PC-9 (cell line): ENCODE results near the gene GIPC3. TPM values are rescaled to one million over a fixed set of nuclear protein-coding genes. Genes with fewer than 3 reads are reported as not detected.

Experiments
- Bru-seq: library from RNA; stranded (reverse); fragments of 400-500 nt; gene quantifications from one replicate; lab custom pipeline; 2021; lab: Mats Ljungman, UMichigan
- BruChase-seq, 2 experiments: library from RNA; stranded (reverse); fragments of 400-500 nt; gene quantifications; one replicate each; lab custom pipeline; 2021; lab: Mats Ljungman, UMichigan
- BruUV-seq: library from RNA; stranded (reverse); fragments of 400-500 nt; replicated peaks from 2 replicates; lab custom pipeline; 2021; lab: Mats Ljungman, UMichigan
- CTCF ChIA-PET: fragments of 300-600 bp; sonication (Branson Sonifier 250); formaldehyde crosslinking; loops from one replicate; lab custom pipeline; 2022; ENCODE audit warnings: antibody characterized with exemption; lab: Charles Lee
- POLR2A ChIA-PET: fragments of 300-600 bp; sonication (Branson Sonifier 250); formaldehyde crosslinking; loops from one replicate; lab custom pipeline; 2022; ENCODE audit warnings: antibody characterized with exemption; ENCODE audit not compliant: unreplicated experiment; lab: Charles Lee
- DNase-seq, 2 experiments: peaks; one replicate each; pipeline versions ENCODE4 v3.0.0 to v3.0.0-alpha.2; 2015 to 2022; ENCODE audit warnings: mixed read lengths in 1 of 2
- H2AFZ ChIP-seq: fragments of 200-600 bp; sonication (generic); 2 replicates; pipeline ENCODE4 v1.8.1; 2017; ENCODE audit warnings: antibody characterized with exemption
- H3F3A ChIP-seq: fragments of 200-600 bp; sonication (generic); 2 replicates; pipeline ENCODE4 v1.8.1; 2017; ENCODE audit warnings: antibody characterized with exemption, mild to moderate bottlenecking, low read depth; ENCODE audit not compliant: insufficient read depth
- H3K27ac ChIP-seq: fragments of 200-600 bp; sonication (generic); 2 replicates; pipeline ENCODE4 v1.6.1; 2016; ENCODE audit warnings: mixed run types
- H3K27me3 ChIP-seq: fragments of 200-600 bp; sonication (generic); 2 replicates; pipeline ENCODE4 v1.6.1; 2016; ENCODE audit warnings: low read depth, mixed run types; ENCODE audit not compliant: insufficient read depth
- H3K36me3 ChIP-seq: fragments of 200-600 bp; sonication (generic); 2 replicates; pipeline ENCODE4 v1.6.1; 2016; ENCODE audit warnings: low read depth, mixed run types
- H3K4me1 ChIP-seq: fragments of 200-600 bp; sonication (generic); replicated peaks from 2 replicates; pipeline ENCODE4 v1.6.1; 2016; ENCODE audit warnings: mixed run types; ENCODE audit not compliant: insufficient read depth
- H3K4me2 ChIP-seq: fragments of 200-600 bp; sonication (generic); 2 replicates; pipeline ENCODE4 v1.6.1; 2017; ENCODE audit warnings: mixed run types
- H3K4me3 ChIP-seq: fragments of 200-600 bp; sonication (generic); 2 replicates; pipeline ENCODE4 v1.6.1; 2016; ENCODE audit warnings: mixed run types
- H3K79me2 ChIP-seq: fragments of 200-600 bp; sonication (generic); 2 replicates; pipeline ENCODE4 v1.6.1; 2017; ENCODE audit warnings: low read depth, mixed run types
- H3K9me2 ChIP-seq: fragments of 200-600 bp; sonication (generic); 2 replicates; pipeline ENCODE4 v1.8.1; 2017; ENCODE audit warnings: mild to moderate bottlenecking; ENCODE audit not compliant: insufficient read depth
- H3K9me3 ChIP-seq: fragments of 200-600 bp; sonication (generic); 2 replicates; pipeline ENCODE4 v1.8.1; 2016; ENCODE audit warnings: low read depth; ENCODE audit not compliant: insufficient read depth
- H4K20me1 ChIP-seq: fragments of 200-600 bp; sonication (generic); 2 replicates; pipeline ENCODE4 v1.8.1; 2017; ENCODE audit not compliant: insufficient read depth
- EZH2 ChIP-seq: fragments of 200-600 bp; sonication (generic); IDR thresholded peaks from 2 replicates; pipeline ENCODE4 v1.8.0; 2017; ENCODE audit warnings: antibody characterized with exemption, low read depth
- intact Hi-C: fragments of 100-400 bp; cut with micrococcal nuclease; formaldehyde crosslinking; loops from one replicate; pipeline ENCODE4 v1.10.0; 2022; ENCODE audit not compliant: unreplicated experiment
- long read RNA-seq: library from polyadenylated mRNA; stranded (forward); transcript quantifications from one replicate; pipeline ENCODE4 v2.0.0, GENCODE V29; 2022
- total RNA-seq: library from RNA; stranded (reverse); gene quantifications from 2 replicates; pipeline ENCODE4 v1.2.3, GENCODE V29; 2021
- TF ChIP-seq, protein P1 (sequence below): fragments of 200-600 bp; sonication (generic); conservative IDR thresholded peaks from 2 replicates; pipeline ENCODE4 v1.6.1; 2017; ENCODE audit warnings: mixed run types, antibody characterized with exemption, mild to moderate bottlenecking, moderate library complexity

The GIPC3 gene
- total RNA-seq (0.13 TPM in 1 of 2 replicates, not detected in the other), Bru-seq, nascent RNA (not detected), BruChase-seq, experiment 1, labeled RNA remaining after a 2-hour chase (not detected), BruChase-seq, experiment 2, labeled RNA remaining after a 6-hour chase (percentile 8 among the genes with signal in this experiment)
- long read RNA-seq, result 0 reads

GRCh38 chr19:3585301-3586126 is at the start of gene GIPC3:
Gene GIPC3, plus strand, starts transcription at chr19:3585478. Its CDS starts 120 bp downstream, at chr19:3585598.
- intact Hi-C loops, result no loop called here
- TF ChIP-seq EZH2, result no peak
- TF ChIP-seq, protein P1, sequence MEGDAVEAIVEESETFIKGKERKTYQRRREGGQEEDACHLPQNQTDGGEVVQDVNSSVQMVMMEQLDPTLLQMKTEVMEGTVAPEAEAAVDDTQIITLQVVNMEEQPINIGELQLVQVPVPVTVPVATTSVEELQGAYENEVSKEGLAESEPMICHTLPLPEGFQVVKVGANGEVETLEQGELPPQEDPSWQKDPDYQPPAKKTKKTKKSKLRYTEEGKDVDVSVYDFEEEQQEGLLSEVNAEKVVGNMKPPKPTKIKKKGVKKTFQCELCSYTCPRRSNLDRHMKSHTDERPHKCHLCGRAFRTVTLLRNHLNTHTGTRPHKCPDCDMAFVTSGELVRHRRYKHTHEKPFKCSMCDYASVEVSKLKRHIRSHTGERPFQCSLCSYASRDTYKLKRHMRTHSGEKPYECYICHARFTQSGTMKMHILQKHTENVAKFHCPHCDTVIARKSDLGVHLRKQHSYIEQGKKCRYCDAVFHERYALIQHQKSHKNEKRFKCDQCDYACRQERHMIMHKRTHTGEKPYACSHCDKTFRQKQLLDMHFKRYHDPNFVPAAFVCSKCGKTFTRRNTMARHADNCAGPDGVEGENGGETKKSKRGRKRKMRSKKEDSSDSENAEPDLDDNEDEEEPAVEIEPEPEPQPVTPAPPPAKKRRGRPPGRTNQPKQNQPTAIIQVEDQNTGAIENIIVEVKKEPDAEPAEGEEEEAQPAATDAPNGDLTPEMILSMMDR, result no peak
- Histone ChIP-seq H2AFZ (no peak within 1 kb of the TSS), H4K20me1 (no peaks in the 10 kb centered on the region), H3K4me1 (no peaks in the 10 kb centered on the region), H3K4me3 (no peak within 1 kb of the TSS), H3F3A (0 out of 2 replicates have a peak, but pooled peaks cover under 1% of the 10 kb centered on the region), H3K36me3 (no peaks in the 10 kb centered on the region), H3K27me3 (no peaks in the 10 kb centered on the region; the same call in 1 of the 2 replicates), H3K9me3 (no peaks in the 10 kb centered on the region), H3K79me2 (no peaks in the 10 kb centered on the region), H3K9me2 (no peaks in the 10 kb centered on the region), H3K4me2 (no peak within 1 kb of the TSS), H3K27ac (no peak within 1 kb of the TSS)
- ChIA-PET CTCF (interaction anchor here (0.6 kb wide), 1 partner anchor 133 kb away, joined by 3 read pairs; no protein-coding TSS in a partner anchor), POLR2A (no interaction called here)
- no TSS peak for BruUV-seq
- DNase-seq, result no peak

DNA sequence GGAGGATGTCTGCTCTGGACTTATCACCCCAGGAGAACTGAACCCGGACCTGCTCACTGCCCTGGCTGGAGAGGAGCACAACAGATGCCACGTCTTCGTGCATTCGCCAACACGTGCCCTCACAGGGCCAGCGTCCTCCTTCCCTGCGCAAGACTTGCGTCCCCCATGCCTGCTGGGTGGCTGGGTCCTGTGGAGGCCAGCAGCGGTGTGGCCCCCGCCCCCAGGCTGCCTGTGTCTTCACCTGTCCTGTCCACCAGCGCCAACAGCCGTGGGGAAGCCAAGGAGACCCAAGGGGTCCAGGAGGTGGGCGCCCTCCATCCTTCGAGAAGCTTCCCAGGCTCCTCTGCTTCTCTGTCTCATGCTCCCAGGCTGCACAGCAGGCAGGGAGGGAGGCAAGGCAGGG is 49.7 kb upstream of the GIPC3 start:
- CTCF ChIA-PET, result no interaction called here
- BruUV-seq, result no TSS peak
- no peak overlapping the region for H3K4me2 ChIP-seq
- H3K4me3 ChIP-seq, result no peak overlapping the region
- POLR2A ChIA-PET, result no interaction called here
- H4K20me1 ChIP-seq, result no peaks in the 10 kb centered on the region; the same call in 1 of the 2 replicates
- H3K9me3 ChIP-seq, result no peaks in the 10 kb centered on the region
- H3K9me2 ChIP-seq, result no peaks in the 10 kb centered on the region
- H3K27ac ChIP-seq, result no peak overlapping the region
- DNase-seq, result no peak
- no peaks in the 10 kb centered on the region for H3K79me2 ChIP-seq
- no peak overlapping the region for H2AFZ ChIP-seq
- TF ChIP-seq, protein P1, result no peak
- no peak for TF ChIP-seq EZH2
- no peaks in the 10 kb centered on the region for H3K27me3 ChIP-seq
- H3F3A ChIP-seq, result no peaks in the 10 kb centered on the region
- intact Hi-C loops, result no loop called here
- H3K4me1 ChIP-seq, result no peaks in the 10 kb centered on the region
- no peaks in the 10 kb centered on the region for H3K36me3 ChIP-seq

GRCh38 chr19:3535981-3536380 is 49.3 kb upstream of the GIPC3 start:
- Histone ChIP-seq H3K79me2 (no peaks in the 10 kb centered on the region), H4K20me1 (no peaks in the 10 kb centered on the region; the same call in 1 of the 2 replicates), H3K36me3 (no peaks in the 10 kb centered on the region), H3K27me3 (no peaks in the 10 kb centered on the region), H2AFZ (no peak overlapping the region), H3K9me2 (no peaks in the 10 kb centered on the region), H3K9me3 (no peaks in the 10 kb centered on the region), H3K4me1 (no peaks in the 10 kb centered on the region), H3K4me3 (no peak overlapping the region), H3F3A (no peaks in the 10 kb centered on the region), H3K27ac (no peak overlapping the region), H3K4me2 (no peak overlapping the region)
- intact Hi-C loops, result no loop called here
- ChIA-PET POLR2A (no interaction called here), CTCF (no interaction called here)
- DNase-seq, result no peak
- BruUV-seq, result no TSS peak
- TF ChIP-seq, protein P1, result no peak
- no peak for TF ChIP-seq EZH2
